ENCODE measurements around the gene ZSWIM9. TPM values are rescaled to one million over a fixed set of nuclear protein-coding genes. Genes with fewer than 3 reads are reported as not detected.

The ZSWIM9 gene
- total RNA-seq, 4 donors from 2014 or later: 4.2 to 6.1 (median 5.4) TPM

GRCh38 chr19:48170817-48171347 is 402 bp downstream of the ZSWIM9 start:
- intact Hi-C loops (cut with DNase I): no loop called here
- H3K4me3 ChIP-seq (replicated peaks in 1 of 3): peak overlapping the region; percentile 35 to 81 (median 35)
- peak in 1 of 2 donors; percentile 6 for DNase-seq
- TF ChIP-seq CTCF (IDR thresholded peaks at IDR 0.05) (no peak), POLR2A (IDR thresholded peaks at IDR 0.05) (no peak)
- H3K4me1 ChIP-seq: peaks cover 6 to 11% of the 10 kb centered on the region in 2 donors
- WGBS, 2 donors: 2 to 5% methylated on average over 18 to 21 of the region's 21 CpGs
- H3K27ac ChIP-seq: peak overlapping the region in 2 of 3 donors; percentile 89 to 91
- H3K27me3 ChIP-seq: no peaks in the 10 kb centered on the region
- H3K36me3 ChIP-seq: peaks cover 0 to 11% of the 10 kb centered on the region in 2 donors
- H3K9me3 ChIP-seq: no peaks in the 10 kb centered on the region

GRCh38 chr19:48171710-48172109 is 1.2 kb downstream of the ZSWIM9 start:
- no peak for TF ChIP-seq POLR2A (IDR thresholded peaks at IDR 0.05)
- TF ChIP-seq CTCF (IDR thresholded peaks at IDR 0.05): no peak
- Histone ChIP-seq H3K4me1 (peaks cover 6 to 11% of the 10 kb centered on the region in 2 donors), H3K27me3 (no peaks in the 10 kb centered on the region), H3K36me3 (peaks cover 0 to 11% of the 10 kb centered on the region in 2 donors), H3K9me3 (no peaks in the 10 kb centered on the region), H3K4me3 (replicated peaks in 1 of 3) (no peak overlapping the region), H3K27ac (no peak overlapping the region)
- no peak for DNase-seq
- 79 to 92% methylated on average over 37 of the region's 37 CpGs for WGBS, 2 donors
- intact Hi-C loops (cut with DNase I): no loop called here

DNA sequence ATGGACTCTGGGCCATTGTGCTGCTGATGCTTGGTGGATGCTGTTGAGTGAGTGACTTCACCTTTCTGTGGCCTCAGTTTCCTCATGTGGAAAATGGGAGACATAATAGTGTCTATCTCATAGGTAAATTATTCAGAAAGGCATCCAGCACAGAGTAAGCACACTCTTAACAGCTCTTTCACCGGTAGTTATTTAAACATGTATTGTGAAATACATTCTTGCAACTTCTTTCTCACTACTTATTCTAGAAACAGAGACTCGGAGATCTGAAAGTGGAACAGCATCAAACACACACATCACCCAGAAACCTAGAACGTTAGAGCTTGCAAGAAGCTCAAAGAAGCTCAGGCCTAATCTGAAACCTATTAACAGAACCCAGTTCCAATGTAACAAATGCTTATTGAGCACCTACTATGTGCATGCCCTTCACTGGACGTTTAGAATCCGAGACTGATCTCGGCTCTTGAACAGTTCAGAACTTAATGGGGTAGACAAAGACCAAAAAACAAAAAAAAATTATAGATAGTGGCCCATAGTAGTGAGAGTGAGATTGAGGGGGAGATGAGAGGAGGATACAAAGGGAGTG is 4.1 kb downstream of the ZSWIM9 start:
- intact Hi-C loops (cut with DNase I): no loop called here
- H3K27me3 ChIP-seq: no peaks in the 10 kb centered on the region
- no peak for DNase-seq
- peaks cover 0 to 11% of the 10 kb centered on the region in 2 donors for H3K36me3 ChIP-seq
- no peaks in the 10 kb centered on the region for H3K9me3 ChIP-seq
- TF ChIP-seq POLR2A (IDR thresholded peaks at IDR 0.05) (no peak), CTCF (IDR thresholded peaks at IDR 0.05) (no peak)
- H3K4me3 ChIP-seq (replicated peaks in 1 of 3): no peak overlapping the region
- WGBS, 2 donors: 80 to 81% methylated on average over 6 of the region's 6 CpGs
- H3K4me1 ChIP-seq: peaks cover 6 to 11% of the 10 kb centered on the region in 2 donors
- H3K27ac ChIP-seq: no peak overlapping the region

GRCh38 chr19:48175578-48175977 is 5.1 kb downstream of the ZSWIM9 start:
- intact Hi-C loops (cut with DNase I): no loop called here
- no peaks in the 10 kb centered on the region for H3K9me3 ChIP-seq
- no peak overlapping the region for H3K27ac ChIP-seq
- no peaks in the 10 kb centered on the region for H3K27me3 ChIP-seq
- peaks cover 6 to 11% of the 10 kb centered on the region in 2 donors for H3K4me1 ChIP-seq
- H3K4me3 ChIP-seq (replicated peaks in 1 of 3): no peak overlapping the region
- WGBS, 2 donors: 90 to 93% methylated on average over 10 of the region's 10 CpGs
- TF ChIP-seq CTCF (IDR thresholded peaks at IDR 0.05) (no peak), POLR2A (IDR thresholded peaks at IDR 0.05) (no peak)
- H3K36me3 ChIP-seq: peaks cover 0 to 11% of the 10 kb centered on the region in 2 donors
- DNase-seq: no peak

- WGBS, 2 donors: 80 to 91% methylated on average over 3 of the region's 3 CpGs
- H3K27me3 ChIP-seq: no peaks in the 10 kb centered on the region
- no peak for DNase-seq
- peaks cover 0 to 11% of the 10 kb centered on the region in 2 donors for H3K36me3 ChIP-seq
- intact Hi-C loops (cut with DNase I): no loop called here
- H3K27ac ChIP-seq: no peak overlapping the region
- no peak for TF ChIP-seq CTCF (IDR thresholded peaks at IDR 0.05)
- no peak for TF ChIP-seq POLR2A (IDR thresholded peaks at IDR 0.05)
- no peak overlapping the region for H3K4me3 ChIP-seq (replicated peaks in 1 of 3)
- H3K4me1 ChIP-seq: peaks cover 2 to 7% of the 10 kb centered on the region in 2 donors
- H3K9me3 ChIP-seq: no peaks in the 10 kb centered on the region
These were observed 5.7 kb downstream of the ZSWIM9 start for GRCh38 chr19:48176226-48176625.

All from thyroid gland (tissue), 4 donors.